GM12875 (cell line): Measurements from ENCODE around the gene SNX21.
"Not testable (repeated sequence)": the region's sequence is repeated elsewhere in the genome, so short reads cannot be mapped to it uniquely, and the experiment has no call there.

Experiments
- H3K4me3 ChIP-seq: one replicate; pipeline ENCODE4 v1.5.1; 2011; ENCODE audit warnings: low read depth, low read length, control low read depth
- TF ChIP-seq, protein P1 (sequence below): IDR thresholded peaks from 2 replicates; pipeline ENCODE4 v1.5.1; 2011; ENCODE audit warnings: low read depth, mild to moderate bottlenecking, control low read depth, inconsistent platforms, low read length, moderate library complexity, borderline replicate concordance; ENCODE audit not compliant: insufficient read depth

Gene SNX21, protein sequence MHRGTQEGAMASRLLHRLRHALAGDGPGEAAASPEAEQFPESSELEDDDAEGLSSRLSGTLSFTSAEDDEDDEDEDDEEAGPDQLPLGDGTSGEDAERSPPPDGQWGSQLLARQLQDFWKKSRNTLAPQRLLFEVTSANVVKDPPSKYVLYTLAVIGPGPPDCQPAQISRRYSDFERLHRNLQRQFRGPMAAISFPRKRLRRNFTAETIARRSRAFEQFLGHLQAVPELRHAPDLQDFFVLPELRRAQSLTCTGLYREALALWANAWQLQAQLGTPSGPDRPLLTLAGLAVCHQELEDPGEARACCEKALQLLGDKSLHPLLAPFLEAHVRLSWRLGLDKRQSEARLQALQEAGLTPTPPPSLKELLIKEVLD

DNA sequence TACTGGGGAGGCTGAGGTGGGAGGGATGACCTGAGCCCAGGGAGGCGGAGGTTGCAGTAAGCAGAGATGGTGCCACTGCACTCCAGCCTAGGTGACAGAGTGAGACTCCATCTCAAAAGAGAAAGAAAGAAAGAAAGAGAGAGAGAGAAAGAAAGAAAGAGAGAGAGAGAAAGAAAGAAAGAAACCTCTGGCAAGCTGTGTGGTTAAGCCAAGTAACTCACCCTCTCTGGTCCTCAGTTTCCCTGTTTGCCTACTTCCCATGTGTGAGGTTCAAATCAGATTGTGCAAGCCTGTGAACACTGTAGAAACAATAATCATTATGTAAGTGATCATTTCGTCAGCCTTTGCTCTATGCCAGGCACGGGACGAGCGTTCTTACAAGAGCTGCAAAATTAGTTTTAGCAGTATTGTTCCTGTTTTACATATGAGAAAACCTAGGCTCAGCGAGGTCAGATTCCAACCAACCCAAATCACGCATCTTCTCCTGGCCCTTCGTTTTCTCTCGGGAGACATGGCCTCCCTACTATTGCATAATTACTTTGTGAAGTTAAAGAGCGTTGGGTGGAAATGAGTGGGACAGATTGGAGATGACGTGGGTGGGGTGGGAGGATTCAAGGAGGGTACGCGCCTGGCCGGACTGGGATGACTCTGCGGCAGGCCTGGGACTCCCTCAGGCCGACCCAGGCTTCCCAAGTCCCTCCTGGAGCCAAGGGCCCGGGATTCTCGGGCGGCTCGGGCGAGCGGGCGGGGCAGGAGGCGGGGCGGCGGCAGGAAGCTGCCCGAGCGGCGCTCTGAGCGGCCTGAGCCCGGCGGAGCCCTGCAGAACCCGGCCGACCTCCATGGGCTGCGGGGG, at the start of gene SNX21:
Gene SNX21 (plus strand): TSS at position 770 of the 853 bp plus-strand sequence. CDS start 121 bp downstream, outside the sequence.
- TF ChIP-seq, protein P1, sequence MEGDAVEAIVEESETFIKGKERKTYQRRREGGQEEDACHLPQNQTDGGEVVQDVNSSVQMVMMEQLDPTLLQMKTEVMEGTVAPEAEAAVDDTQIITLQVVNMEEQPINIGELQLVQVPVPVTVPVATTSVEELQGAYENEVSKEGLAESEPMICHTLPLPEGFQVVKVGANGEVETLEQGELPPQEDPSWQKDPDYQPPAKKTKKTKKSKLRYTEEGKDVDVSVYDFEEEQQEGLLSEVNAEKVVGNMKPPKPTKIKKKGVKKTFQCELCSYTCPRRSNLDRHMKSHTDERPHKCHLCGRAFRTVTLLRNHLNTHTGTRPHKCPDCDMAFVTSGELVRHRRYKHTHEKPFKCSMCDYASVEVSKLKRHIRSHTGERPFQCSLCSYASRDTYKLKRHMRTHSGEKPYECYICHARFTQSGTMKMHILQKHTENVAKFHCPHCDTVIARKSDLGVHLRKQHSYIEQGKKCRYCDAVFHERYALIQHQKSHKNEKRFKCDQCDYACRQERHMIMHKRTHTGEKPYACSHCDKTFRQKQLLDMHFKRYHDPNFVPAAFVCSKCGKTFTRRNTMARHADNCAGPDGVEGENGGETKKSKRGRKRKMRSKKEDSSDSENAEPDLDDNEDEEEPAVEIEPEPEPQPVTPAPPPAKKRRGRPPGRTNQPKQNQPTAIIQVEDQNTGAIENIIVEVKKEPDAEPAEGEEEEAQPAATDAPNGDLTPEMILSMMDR, result no peak
- peak within 1 kb of the TSS; percentile 58 for H3K4me3 ChIP-seq

DNA sequence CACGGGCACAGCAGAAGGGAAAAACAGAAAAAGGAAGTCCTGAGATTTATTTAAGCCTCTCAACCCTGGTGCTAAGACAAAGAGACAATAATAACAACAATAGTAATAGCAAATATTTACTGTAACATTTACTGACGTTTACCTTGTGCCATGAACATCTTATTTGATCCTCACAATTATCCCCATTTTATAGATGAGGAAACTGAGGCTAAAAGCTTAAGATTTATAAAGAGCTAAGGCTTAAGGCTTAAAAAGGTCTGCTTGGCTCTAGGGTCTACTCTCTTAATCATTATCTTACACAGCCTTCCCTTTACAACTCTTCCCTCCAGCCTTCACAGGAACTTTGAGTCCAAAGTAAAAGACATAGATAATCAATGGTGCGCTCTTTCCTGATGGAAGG, 45.2 kb upstream of the SNX21 start:
- no peak overlapping the region for H3K4me3 ChIP-seq
- TF ChIP-seq, protein P1, result no peak

GRCh38 chr20:45792317-45793118, 41.1 kb upstream of the SNX21 start:
- TF ChIP-seq, protein P1, result no peak
- H3K4me3 ChIP-seq, result peak overlapping the region; percentile 65

DNA sequence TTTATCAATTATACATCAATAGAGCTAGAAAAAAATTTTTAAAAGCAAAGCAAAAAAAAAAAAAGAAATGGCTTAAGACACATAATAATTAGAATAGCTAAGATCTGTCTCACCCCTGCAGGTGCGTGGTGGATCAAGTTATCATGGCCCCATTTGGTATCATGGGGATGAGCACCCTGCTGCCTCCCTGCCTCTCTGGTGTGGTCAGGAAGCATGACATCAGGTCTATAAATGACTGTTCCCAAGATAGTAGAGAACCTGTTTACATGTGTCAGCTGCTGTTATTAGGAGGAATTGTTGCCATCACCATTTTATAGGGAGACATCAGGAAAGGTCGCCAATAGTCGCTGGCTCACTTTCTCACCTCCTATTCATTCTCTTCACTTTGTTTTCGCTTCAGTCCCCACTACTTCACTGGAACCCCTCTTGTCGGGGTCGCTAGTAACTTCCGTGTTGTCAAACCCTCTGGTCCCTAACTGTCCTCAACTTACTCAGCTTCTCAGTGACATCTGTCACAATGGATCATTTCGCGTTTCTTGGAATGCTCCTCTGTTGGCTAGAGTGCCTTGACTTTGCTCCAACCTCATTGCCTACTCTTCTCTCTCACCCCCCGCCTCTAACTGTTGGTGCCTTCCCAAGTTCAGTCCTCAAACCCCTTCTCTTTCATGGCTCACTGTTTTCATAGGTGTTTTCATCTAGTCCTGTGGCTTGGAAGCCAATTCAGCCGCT, 37.1 kb upstream of the SNX21 start:
- TF ChIP-seq, protein P1, result no peak
- H3K4me3 ChIP-seq, result no peak overlapping the region

DNA sequence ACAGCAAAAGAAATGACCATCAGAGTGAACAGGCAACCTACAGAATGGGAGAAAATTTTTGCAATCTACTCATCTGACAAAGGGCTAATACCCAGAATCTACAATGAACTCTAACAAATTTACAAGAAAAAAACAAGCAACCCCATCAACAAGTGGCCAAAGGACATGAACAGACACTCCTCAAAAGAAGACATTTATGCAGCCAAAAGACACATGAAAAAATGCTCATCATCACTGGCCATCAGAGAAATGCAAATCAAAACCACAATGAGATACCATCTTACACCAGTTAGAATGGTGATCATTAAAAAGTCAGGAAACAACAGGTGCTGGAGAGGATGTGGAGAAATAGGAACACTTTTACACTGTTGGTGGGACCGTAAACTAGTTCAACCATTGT, 36.1 kb upstream of the SNX21 start:
- H3K4me3 ChIP-seq, result not testable (repeated sequence)

GRCh38 chr20:45797955-45798354, 35.6 kb upstream of the SNX21 start:
- not testable (repeated sequence) for H3K4me3 ChIP-seq

DNA sequence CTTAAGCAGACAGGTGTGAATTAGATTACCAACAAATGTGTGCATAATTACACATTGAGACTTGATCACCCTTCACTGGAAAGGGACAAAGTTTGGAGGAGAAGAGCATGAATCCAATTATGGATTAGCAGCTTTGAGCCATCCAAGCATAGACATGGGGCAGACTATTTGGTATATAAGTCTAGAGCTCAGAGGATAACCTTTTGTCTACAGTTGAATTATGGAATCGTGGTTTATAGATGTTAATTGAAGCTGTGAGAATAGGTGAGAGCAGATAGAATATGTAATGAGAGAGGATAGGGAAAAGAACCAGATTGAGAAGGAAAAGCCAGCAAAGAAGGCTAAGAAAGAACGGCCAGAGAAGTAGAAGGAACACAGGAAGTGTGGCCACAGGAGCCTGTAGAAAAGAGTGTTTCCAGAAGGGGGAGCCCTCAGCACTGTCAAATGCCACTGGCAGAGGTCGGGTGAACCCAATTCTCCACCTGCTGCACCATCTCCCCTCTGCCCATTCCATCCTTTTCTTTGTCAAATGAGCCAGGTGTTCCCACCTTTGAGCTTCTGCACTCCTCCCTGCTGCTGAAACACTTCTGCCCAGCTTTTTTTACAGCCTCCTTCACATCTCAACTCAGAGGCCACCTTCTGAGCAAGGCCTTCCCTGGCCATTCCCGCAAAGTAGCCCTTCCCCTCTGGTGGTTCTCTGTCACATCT, 34.5 kb upstream of the SNX21 start:
- TF ChIP-seq, protein P1, result peak; percentile 84
- no peak overlapping the region for H3K4me3 ChIP-seq
